ENCODE data around the gene TOE1. TPM values are rescaled to one million over a fixed set of nuclear protein-coding genes. Genes with fewer than 3 reads are reported as not detected.

TOE1 gene
- total and polyA plus RNA-seq, 9 of the 15 experiments (the other 6 are each of a cell fraction or from before 2014, with no cell fraction given), result 32.1 to 85.7 (median 38.0) TPM

GRCh38 chr1:45303520-45304310 is 36.3 kb upstream of the TOE1 start (continued):
- TF ChIP-seq KDM4B (IDR thresholded peaks at IDR 0.05; ENCODE audit: borderline replicate concordance in 2 of 2, low read depth in 1 of 2) (peak in 1 of 2 experiments; percentile 84; a peak in 2 of 4 replicates), ZBTB34 (CRISPR knock-in tag; IDR thresholded peaks at IDR 0.05) (no peak), ID3 (CRISPR knock-in tag; IDR thresholded peaks at IDR 0.05) (no peak), ID3 (tag; IDR thresholded peaks at IDR 0.05) (peak; percentile 72), ZNF408 (CRISPR knock-in tag; IDR thresholded peaks at IDR 0.05; ENCODE audit: low read depth) (no peak), ZNF143 (CRISPR knock-in tag; IDR thresholded peaks at IDR 0.05) (peak; percentile 63), ZNF384 (IDR thresholded peaks at IDR 0.05; ENCODE audit: low read depth, low read length) (0 out of 2 replicates have a peak, but pooled peaks have one; percentile 34), FOXP1 (CRISPR knock-in tag; IDR thresholded peaks at IDR 0.05) (peak; percentile 90), ESRRB (CRISPR knock-in tag; IDR thresholded peaks at IDR 0.05; ENCODE audit: borderline replicate concordance) (no peak), SP2 (IDR thresholded peaks at IDR 0.05; ENCODE audit: extremely low read depth, low read depth, low read length, poor library complexity, severe bottlenecking) (no peak), TCFL5 (CRISPR knock-in tag; conservative IDR thresholded peaks at IDR 0.05) (no peak), NFE2 (IDR thresholded peaks at IDR 0.05; ENCODE audit: low read depth) (no peak), GTF2F1 (IDR thresholded peaks at IDR 0.05; ENCODE audit: low read depth, low read length) (no peak), PCBP1 (IDR thresholded peaks at IDR 0.05; ENCODE audit: low read depth, low read length, poor library complexity, severe bottlenecking) (peak; percentile 96), VEZF1 (CRISPR knock-in tag; IDR thresholded peaks at IDR 0.05) (peak; percentile 99), TEAD1 (CRISPR knock-in tag; IDR thresholded peaks at IDR 0.05) (peak; percentile 23 to 76; a peak in 1 of 4 replicates)

Measured in K562 (cell line).